K562 (cell line): ENCODE data around the gene BBLN. TPM values are rescaled to one million over a fixed set of nuclear protein-coding genes. Genes with fewer than 3 reads are reported as not detected.

Experiments
- BCLAF1 ChIP-seq, 2 experiments: fragments of 450-650 bp in 1 of 2; IDR thresholded peaks; 2 replicates each; pipeline ENCODE4 v1.6.1; 2011 to 2017; ENCODE audit warnings: low read depth in 2 of 2, antibody characterized with exemption in 1 of 2, borderline replicate concordance in 1 of 2, low read length in 1 of 2, mild to moderate bottlenecking in 1 of 2, mixed read lengths in 1 of 2; ENCODE audit not compliant: control insufficient read depth in 1 of 2
- CHD1 ChIP-seq: fragments of 200-600 bp; sonication (generic); IDR thresholded peaks from one replicate; pipeline ENCODE4 v1.6.1; 2012; ENCODE audit warnings: mild to moderate bottlenecking, moderate library complexity, low read length, inconsistent platforms
- CXXC5 ChIP-seq: fragments of 250-450 bp; sonication (Bioruptor Pico); IDR thresholded peaks from 2 replicates; pipeline ENCODE4 v1.8.0; 2022; ENCODE audit warnings: inconsistent platforms, mild to moderate bottlenecking, moderate library complexity
- FOXP1 ChIP-seq: sonication (generic); formaldehyde crosslinking; IDR thresholded peaks from 2 replicates; pipeline ENCODE4 v1.8.0; 2022; ENCODE audit warnings: mild to moderate bottlenecking, missing genetic modification reagents
- HDAC2 ChIP-seq: fragments of 450-650 bp; IDR thresholded peaks from 2 replicates; pipeline ENCODE4 v1.6.1; 2016; ENCODE audit warnings: mild to moderate bottlenecking
- HDAC6 ChIP-seq: IDR thresholded peaks from 2 replicates; pipeline ENCODE4 v1.6.1; 2012; ENCODE audit warnings: low read depth, mild to moderate bottlenecking, control low read depth, inconsistent platforms, low read length, moderate library complexity
- HNRNPL ChIP-seq: fragments of 200-400 bp; formaldehyde crosslinking; IDR thresholded peaks from 2 replicates; pipeline ENCODE4 v1.6.1; 2017; ENCODE audit warnings: low read depth, mild to moderate bottlenecking, low read length
- IFI16 ChIP-seq: fragments of 250-450 bp; sonication (Bioruptor Pico); IDR thresholded peaks from 2 replicates; pipeline ENCODE4 v2.1.2; 2022; ENCODE audit warnings: mild to moderate bottlenecking, inconsistent platforms
- JUN ChIP-seq, 2 experiments: sonication (generic) in 1 of 2; formaldehyde crosslinking in 1 of 2; IDR thresholded peaks; 2 replicates each; pipeline versions ENCODE4 v1.6.1 to v1.8.0; 2012 to 2022; ENCODE audit warnings: borderline replicate concordance in 2 of 2, mild to moderate bottlenecking in 2 of 2, improper control_type of control experiment in 1 of 2, low read depth in 1 of 2, low read length in 1 of 2, missing genetic modification reagents in 1 of 2
- KLF10 ChIP-seq: fragments of 250-450 bp; sonication (Bioruptor Pico); IDR thresholded peaks from 2 replicates; pipeline ENCODE4 v1.6.1; 2021; ENCODE audit warnings: matching md5 sums
- MBD2 ChIP-seq: sonication (generic); IDR thresholded peaks from 2 replicates; pipeline ENCODE4 v1.6.1; 2016; ENCODE audit warnings: low read depth, borderline replicate concordance
- NCOA1 ChIP-seq: fragments of 450-650 bp; IDR thresholded peaks from 2 replicates; pipeline ENCODE4 v1.6.1; 2016; ENCODE audit warnings: low read depth
- NFXL1 ChIP-seq: fragments of 450-650 bp; formaldehyde crosslinking; IDR thresholded peaks from 2 replicates; pipeline ENCODE4 v1.4.0; 2021; ENCODE audit warnings: mild to moderate bottlenecking
- TRIM25 ChIP-seq: fragments of 450-650 bp; IDR thresholded peaks from 2 replicates; pipeline ENCODE4 v1.7.0; 2016; ENCODE audit warnings: borderline replicate concordance
- ZNF124 ChIP-seq: sonication (generic); formaldehyde crosslinking; IDR thresholded peaks from 2 replicates; pipeline ENCODE4 v1.8.1; 2022; ENCODE audit warnings: missing genetic modification reagents
- ZNF232 ChIP-seq: sonication (generic); formaldehyde crosslinking; IDR thresholded peaks from 2 replicates; pipeline ENCODE4 v1.8.0; 2022; ENCODE audit warnings: mild to moderate bottlenecking, missing genetic modification reagents
- ZNF444 ChIP-seq: fragments of 250-450 bp; sonication (Bioruptor Pico); IDR thresholded peaks from 2 replicates; pipeline ENCODE4 v1.4.0; 2020; ENCODE audit warnings: mild to moderate bottlenecking, moderate library complexity
- ZNF57 ChIP-seq: fragments of 450-650 bp; formaldehyde crosslinking; IDR thresholded peaks from 2 replicates; pipeline ENCODE4 v1.4.0; 2020; ENCODE audit warnings: mild to moderate bottlenecking, moderate library complexity
- ZNF778 ChIP-seq: fragments of 450-650 bp; formaldehyde crosslinking; IDR thresholded peaks from 2 replicates; pipeline ENCODE4 v1.4.0; 2020; ENCODE audit warnings: mild to moderate bottlenecking, moderate library complexity
- polyA plus RNA-seq, 8 experiments: library from polyadenylated mRNA; depleted of rRNA in 4 of 8; stranded (reverse) in 5 of 8; unstranded in 3 of 8; fragments of >200 nt; fragmentation: Nextera tagmentation in 2 of 8; fragmentation: Illumina TruSeq in 1 of 8; extraction: Ambion mirVana in 2 of 8; extraction: Trizol in 1 of 8; gene quantifications; 2 replicates each; pipeline versions ENCODE4 v1.2.1 to v1.2.3, GENCODE V29; 2011 to 2014; ENCODE audit warnings: inconsistent platforms in 1 of 8, missing spikeins in 1 of 8
- total RNA-seq, 7 experiments: library from RNA; depleted of rRNA in 6 of 7; stranded (reverse); fragments of >200 nt in 6 of 7; fragmentation: Illumina TruSeq in 2 of 7; extraction: Trizol in 2 of 7; gene quantifications; 2 replicates each; pipeline versions ENCODE4 v1.2.1 to v1.2.3, GENCODE V29; 2011 to 2021; ENCODE audit warnings: low replicate concordance in 1 of 7
- TF ChIP-seq, protein P1 (sequence below): sonication (generic); formaldehyde crosslinking; IDR thresholded peaks from 2 replicates; pipeline ENCODE4 v1.8.0; 2023; ENCODE audit warnings: mild to moderate bottlenecking, missing genetic modification reagents
- TF ChIP-seq, protein P2 (sequence below): sonication (generic); formaldehyde crosslinking; IDR thresholded peaks from 2 replicates; pipeline ENCODE4 v1.8.0; 2022; ENCODE audit warnings: mild to moderate bottlenecking, low read depth, missing genetic modification reagents

The BBLN gene
- total and polyA plus RNA-seq, 9 of the 15 experiments (the other 6 are each of a cell fraction or from before 2014, with no cell fraction given): 4.2 to 331 (median 87.1) TPM

DNA sequence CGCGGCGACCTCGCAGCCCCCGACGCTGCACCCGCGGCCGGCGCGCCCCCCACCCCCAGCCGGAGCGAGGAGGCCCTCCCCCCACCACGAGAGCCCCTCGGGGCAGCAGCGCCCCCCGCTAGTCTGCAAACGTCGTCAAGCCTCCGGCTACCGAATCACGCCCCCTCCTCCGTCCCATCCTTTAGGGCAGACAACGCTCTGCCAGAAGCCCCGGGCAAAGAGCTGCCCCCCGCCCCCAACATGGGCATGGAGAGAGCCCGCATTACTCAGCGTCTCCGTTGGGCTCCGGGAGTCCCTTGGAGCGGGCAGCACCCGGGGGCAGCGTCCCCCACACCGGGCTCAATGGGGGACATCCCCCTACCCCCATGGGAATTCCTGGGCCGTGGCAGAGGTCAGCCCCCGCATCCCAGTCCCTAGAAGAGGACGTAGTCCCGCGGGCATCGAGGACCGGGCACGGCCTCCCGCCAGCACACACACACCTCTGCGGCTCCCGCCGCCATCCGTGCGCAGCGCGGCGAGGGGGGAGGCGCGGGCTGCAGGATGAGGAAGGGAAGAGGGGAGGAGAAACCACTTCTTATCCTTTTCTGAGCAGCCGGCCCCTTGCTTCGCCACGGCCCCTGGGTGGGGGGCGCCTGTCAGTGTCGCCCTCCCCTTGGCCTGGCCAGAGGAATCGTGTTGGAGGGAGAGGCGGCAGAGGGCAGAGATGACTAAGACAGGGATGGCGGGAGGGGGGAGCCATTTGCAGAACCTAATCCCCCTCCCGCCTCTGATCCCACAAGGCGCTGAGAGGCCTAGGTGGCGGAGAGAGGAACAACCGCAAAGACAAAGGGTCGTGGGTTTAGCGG, 43.9 kb downstream of the BBLN start (continued):
- TF ChIP-seq BCLAF1 (IDR thresholded peaks at IDR 0.05; ENCODE audit: borderline replicate concordance in 1 of 2, control insufficient read depth in 1 of 2, low read depth in 2 of 2, low read length in 1 of 2): no peak
- 0 out of 2 replicates have a peak, but pooled peaks have one; percentile 32 for TF ChIP-seq ZNF57
- TF ChIP-seq MBD2: no peak
- TF ChIP-seq HDAC2: peak; percentile 79; the same call in 1 of the 2 replicates
- TF ChIP-seq CXXC5 (CRISPR knock-in tag): peak; percentile 69
- no peak for TF ChIP-seq NCOA1
- no peak for TF ChIP-seq ZNF124 (CRISPR knock-in tag)
- TF ChIP-seq JUN (IDR thresholded peaks at IDR 0.05; ENCODE audit: borderline replicate concordance, low read depth, low read length): peak; percentile 56
- no peak for TF ChIP-seq JUN (CRISPR knock-in tag; IDR thresholded peaks at IDR 0.05; ENCODE audit: borderline replicate concordance)
- TF ChIP-seq, protein P1, sequence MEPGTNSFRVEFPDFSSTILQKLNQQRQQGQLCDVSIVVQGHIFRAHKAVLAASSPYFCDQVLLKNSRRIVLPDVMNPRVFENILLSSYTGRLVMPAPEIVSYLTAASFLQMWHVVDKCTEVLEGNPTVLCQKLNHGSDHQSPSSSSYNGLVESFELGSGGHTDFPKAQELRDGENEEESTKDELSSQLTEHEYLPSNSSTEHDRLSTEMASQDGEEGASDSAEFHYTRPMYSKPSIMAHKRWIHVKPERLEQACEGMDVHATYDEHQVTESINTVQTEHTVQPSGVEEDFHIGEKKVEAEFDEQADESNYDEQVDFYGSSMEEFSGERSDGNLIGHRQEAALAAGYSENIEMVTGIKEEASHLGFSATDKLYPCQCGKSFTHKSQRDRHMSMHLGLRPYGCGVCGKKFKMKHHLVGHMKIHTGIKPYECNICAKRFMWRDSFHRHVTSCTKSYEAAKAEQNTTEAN: no peak
- no peak for TF ChIP-seq ZNF778 (CRISPR knock-in tag)
- TF ChIP-seq FOXP1 (CRISPR knock-in tag): no peak
- no peak for TF ChIP-seq KLF10 (CRISPR knock-in tag)
- no peak for TF ChIP-seq IFI16 (CRISPR knock-in tag)
- TF ChIP-seq NFXL1 (CRISPR knock-in tag): no peak
- peak; percentile 77 for TF ChIP-seq HNRNPL
- no peak for TF ChIP-seq ZNF444
- TF ChIP-seq TRIM25: 0 out of 2 replicates have a peak, but pooled peaks have one; percentile 20
- TF ChIP-seq HDAC6: no peak
- TF ChIP-seq CHD1: peak; percentile 13
- TF ChIP-seq ZNF232: no peak
- TF ChIP-seq, protein P2, sequence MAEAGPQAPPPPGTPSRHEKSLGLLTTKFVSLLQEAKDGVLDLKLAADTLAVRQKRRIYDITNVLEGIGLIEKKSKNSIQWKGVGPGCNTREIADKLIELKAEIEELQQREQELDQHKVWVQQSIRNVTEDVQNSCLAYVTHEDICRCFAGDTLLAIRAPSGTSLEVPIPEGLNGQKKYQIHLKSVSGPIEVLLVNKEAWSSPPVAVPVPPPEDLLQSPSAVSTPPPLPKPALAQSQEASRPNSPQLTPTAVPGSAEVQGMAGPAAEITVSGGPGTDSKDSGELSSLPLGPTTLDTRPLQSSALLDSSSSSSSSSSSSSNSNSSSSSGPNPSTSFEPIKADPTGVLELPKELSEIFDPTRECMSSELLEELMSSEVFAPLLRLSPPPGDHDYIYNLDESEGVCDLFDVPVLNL (CRISPR knock-in tag): no peak
